NCI-H187 (cell line): ENCODE data around the gene FGGY.

Experiments
- DNase-seq, 2 experiments: peaks; one replicate each; lab custom pipeline; 2025; lab: John Stamatoyannopoulos, UW

Gene FGGY

DNA sequence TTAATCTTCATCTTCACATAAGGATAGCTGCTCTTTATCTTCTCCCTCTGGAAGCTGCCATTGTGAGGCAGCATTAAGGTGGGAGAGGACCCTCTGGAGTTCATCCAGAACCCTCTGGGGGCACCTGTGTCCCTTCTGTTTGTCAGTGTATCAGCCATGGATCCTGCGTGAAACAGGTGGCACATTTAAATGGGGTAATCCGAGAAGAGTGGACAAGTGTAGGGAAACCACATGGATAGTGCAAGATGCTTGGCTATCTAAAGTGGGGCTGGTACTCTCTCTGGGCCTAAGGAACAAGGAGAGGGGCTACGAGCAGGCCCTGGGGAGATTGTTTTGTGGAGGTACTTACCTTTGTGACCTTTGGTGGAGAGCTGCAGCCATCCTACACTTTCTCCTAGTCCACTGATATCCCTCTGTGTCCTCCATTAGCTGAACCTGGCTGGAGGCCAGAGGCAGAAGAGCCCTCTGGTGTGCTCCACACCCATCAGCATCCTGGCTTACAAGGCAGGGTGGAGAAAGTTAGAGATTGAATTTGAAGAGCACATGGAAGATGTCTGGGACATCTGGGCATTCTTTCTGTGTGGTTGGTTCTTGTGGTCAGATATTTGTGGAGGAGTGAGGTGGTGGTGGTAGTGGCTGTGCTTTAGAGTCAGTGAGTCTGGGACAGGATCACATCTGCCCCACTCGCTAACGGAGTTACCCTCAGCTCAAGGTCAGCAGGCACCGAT is 117.7 kb downstream of the FGGY start:
- DNase-seq: no peak

DNA sequence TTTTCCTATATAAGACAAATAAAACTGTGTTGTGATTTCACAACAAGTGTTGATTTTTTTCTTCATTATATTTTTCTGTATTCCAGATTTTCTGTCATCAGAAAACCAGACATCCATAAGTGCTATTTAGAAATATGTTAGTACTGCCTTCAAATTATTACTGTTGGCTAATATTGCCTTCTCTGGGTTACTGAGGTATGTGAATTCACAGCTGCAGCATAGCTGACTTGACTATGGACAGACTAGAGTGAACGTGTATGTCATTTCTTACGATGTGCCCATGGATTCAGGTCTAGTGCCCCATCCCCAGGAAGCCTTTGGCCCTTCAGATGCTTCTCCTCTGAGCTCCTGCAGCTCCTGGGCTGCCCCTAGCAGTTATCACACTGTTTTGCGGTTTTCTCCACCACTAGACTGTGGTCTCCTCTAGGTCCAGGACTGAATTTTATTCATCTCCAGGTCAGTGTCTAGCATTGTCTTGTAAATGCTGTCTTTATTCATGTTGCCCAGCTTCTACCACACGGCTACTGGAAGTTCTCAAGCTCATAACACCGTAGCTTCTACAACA is 118.5 kb downstream of the FGGY start:
- DNase-seq: no peak

DNA sequence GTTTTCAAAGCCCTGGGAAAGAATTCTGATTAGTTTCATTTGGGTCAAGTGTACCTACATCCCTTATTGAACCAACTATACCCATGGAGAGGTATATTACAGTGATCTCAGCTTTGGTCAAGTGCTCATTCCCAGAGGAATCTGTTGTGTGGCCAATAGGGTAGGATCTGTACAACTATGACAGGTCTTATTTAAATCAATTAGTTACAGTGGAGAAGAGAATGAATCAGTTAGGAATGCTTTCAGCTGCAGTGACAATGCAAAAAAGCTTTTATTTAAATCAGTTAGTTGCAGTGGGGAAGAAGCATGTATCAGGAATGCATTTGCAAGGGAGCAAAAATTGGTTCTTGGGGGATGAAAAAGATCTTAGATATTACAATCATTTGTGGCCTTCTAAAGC is 119.0 kb downstream of the FGGY start:
- DNase-seq: no peak

DNA sequence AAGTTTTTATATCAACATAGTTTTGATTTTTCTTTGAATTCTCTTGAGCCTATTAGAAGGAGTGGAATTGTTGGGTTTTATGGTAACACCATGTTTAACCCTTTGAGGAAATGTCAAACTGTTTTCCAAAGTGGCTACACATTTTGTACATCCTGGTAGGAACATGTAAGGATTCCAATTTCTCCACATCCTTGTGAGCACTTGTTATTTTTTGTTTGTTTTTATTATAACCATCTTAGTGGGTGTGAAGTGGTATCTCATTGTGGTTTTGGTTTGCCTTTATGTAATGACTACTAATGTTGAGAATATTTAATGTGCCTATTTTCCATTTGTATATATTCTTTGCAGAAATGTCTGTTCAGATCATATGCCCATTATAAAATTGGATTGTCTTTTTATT is 120.5 kb downstream of the FGGY start:
- no peak for DNase-seq

DNA sequence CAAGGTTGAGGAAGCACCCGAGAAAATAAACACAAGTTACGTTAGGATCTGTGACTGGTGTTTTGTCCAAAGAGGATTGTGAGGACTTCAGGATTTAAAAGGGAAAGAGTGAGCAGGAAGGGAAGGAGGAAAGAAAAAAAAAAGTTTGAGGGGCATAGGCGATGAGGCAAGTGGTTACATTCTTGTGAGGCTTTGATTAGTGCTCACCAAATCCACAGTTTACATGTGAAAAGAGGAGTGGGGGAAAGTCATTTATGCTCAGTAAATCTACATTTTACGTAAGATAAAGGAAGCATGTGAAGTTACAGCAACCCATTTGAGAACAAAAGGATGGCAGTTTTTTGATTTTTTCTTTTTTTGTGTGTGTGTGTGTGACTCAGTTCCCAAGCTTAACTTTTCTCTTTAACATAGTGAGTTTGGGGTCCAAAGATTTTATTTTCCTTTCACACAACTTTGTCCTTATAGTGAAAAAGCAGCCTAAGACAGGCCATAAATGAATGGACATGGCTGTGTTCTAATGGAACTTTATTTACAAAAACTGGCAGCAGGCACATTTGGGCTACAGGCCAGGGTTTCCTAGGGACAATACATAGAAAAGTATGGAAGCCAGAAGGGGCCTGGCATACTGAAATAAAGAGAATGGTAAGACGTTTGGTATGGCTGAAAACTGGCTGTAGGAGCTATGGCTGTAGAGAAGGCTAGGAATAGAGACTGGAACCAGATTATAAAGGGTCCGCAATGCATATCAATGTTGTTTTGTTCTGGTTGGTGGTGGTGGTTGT is 121.7 kb downstream of the FGGY start:
- DNase-seq: no peak

DNA sequence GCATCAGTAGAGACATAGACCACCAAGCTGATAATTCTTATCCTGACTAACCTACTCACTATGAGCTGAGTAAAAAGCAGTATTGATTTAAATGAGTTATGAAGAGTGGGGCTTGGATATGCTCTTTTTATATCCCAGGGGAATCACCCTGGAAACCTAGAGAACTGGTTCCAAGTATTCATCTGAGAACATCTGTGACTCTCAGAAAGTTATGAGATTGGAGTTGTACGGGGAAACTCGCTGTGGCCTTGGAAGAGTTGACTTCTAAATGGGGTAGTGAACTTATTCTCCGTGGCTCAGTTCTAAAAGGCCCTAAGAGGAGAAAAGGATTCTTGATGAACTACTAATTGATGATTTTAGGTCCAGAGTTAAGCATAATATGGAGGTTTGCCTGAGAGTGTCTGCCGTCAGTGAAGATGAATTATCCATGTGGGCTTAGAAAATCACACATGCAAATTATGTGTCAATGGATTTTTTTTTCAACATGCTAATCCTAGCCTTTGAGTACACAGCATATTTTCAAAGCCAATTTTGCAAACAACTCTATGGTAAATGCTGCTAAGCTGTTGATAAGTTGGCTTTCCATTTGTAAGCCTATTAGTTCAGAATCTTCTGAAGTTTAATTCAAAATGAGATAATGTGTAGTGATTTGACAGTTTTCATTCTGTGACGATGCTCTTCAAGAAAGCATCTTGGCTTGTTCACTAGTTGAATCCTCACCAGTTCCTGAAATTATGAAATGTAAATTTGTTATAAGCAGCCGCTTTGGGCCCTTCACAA is 122.7 kb downstream of the FGGY start:
- DNase-seq: no peak

DNA sequence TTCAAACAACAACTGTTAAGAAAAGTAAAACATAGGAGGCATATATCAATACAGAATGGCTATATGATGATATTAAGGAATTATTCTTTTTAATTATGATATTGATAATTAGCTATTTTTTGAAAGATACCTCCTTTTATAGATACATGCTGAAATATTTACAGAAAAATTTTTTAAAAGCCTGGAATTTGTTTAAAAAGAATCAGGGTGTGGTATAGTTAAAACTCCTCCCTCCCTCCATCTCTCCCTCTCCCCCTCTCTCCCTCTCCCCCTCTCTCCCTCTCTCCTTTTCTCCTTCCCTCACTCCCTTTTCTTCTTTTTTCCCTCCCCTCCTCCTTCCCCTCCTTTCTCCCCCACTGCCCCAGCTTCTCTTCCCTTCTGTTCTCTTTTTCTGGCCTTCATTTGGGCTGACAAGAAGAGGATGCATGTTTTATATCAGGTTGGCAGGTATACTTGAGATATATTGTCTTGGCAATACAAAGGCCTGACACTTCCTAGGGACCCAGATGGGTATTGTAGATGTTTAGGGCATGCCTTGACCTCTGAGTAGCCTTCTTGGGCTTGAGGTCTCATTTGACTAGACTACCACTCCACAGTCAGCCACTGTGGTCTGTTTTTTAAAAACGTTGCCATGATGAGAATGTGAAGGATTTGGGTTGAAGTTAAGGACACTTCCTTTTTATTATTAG is 124.5 kb downstream of the FGGY start:
- DNase-seq: no peak

DNA sequence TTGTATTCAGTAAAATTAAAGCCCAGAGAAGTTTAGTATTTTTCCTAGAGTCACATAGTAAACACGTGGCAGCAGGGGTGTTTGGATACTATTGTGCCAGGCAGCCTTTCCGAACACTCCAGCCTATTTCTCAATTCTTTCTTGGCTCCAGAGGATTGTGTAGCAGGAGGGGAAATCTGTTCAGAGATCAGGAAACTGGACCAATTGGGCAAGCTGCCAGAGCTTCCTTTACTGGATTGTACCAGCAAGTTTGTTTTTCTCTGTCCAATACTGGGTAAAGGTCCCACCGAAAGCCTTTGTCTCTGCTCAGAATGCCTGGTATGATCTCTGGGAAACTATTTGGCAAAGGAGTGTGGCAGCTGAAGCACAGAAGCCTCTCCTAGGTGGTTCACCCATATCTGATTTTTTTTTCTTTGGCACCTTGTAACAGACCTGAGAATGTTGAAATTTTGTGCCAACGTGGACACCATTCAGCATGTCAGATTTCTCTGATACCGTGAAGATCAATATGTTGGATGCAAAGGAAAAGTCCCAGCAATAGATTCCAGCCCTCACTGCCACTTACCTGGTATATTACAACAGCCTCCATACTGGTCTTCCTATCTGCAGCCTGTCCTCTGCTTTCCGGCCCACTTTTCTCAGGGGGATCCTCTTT is 126.2 kb downstream of the FGGY start:
- no peak for DNase-seq

DNA sequence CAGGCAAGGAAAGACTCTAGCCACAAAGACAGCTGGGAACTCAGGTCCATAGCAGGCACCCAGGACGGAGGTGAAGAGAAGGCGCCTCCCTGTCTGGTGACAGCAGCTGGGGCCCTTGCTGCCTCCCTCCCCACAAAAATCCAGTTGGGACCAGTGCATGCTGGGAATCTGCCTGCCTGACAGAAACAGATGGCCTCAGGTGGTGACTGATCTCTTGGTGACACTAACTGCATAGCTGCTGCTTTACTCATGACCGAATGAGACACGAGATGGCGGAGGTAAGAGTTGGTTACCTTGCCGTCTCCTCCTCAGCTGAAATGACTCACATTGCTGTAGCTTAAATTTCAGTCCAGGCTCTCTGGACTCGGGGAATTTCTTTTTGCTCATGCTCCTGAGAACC is 130.3 kb downstream of the FGGY start:
- no peak for DNase-seq

DNA sequence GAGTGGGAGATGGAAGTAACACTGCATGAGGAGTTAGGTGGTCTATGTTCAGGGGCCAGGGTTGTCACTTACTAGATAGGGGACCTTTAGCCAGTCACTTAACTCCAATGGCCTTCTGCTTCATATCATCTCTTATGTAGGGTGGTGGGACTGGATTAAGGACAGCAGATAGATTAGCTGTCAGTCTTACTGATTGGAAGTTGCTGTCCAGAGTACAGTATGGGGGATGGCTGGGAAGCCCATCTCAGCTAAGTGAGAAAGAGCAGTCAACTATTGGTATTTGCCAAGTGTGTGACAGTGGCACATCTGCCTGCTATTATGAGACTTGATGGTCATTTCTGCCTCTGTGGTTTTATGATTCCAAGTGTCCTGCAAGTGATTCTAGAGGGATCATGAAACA is 130.9 kb downstream of the FGGY start:
- no peak for DNase-seq

DNA sequence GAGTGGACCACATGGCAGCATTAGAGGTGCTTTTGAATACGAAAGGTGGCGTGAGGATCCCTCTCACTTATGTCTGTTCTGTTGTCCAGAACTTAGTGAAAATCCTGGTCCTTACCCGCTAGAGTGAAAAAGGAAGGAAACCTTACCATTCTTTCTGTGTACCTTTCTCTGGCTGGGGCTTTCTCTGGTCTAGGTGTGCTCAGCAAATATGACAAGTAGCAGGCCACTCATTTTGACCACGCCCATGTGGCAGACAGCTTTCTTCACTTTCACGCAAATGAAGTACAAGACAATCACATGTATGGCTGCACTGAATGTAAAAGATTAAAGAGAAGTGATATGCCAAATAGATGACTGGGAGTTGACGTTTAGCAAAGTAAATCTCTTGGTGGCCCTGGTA is 131.9 kb downstream of the FGGY start:
- no peak for DNase-seq

DNA sequence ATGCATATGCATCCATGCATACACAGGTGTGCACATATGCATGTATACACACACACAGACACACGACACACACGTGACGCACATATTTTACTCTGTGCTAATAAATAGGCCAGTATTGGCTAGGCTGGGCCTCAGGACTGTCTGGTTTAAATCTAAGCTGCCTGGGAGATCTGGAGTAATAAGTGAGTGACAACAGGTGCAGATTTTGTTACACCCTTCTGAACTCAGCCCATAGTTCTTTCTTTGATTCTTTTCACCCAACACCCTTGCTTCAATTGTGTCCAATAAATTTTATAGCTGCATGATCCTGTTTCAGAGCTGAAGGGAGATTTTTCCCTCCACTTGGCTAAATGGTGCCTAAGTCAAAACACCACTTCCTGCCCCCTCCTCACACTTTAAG is 132.8 kb downstream of the FGGY start:
- DNase-seq: no peak

DNA sequence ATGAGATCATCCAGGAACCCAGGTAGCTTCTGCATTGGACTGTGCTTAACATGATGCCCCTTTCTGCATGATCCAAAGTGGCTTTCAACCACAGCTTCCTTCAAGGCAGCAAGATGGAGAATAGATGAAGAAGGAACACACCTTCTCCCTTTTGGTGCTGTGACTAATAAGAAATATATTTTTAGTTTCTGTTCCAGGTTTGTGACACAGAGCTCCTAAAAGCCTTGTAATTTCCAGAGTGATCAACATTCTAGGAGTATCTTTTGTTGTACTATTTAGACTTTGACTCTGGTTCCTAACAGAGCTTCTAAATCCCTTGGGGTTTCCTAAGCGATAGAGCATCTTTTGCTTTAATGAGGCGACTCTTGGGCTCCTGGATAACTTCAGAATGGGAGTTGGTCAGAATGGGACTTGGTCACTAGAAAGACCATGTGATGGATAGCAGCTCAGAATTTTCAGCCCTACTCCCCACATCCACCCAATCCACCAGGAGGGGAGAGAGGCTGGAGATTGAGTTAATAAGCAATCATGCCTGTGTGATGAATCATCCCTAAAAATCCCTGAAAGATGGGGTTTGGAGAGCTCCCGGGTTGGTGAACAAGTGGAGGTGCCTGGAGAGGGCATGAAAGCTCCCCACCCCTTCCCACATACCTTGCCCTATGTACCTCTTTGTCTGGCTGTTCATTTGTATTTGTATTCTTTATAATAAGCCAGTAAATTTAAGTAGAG is 134.8 kb downstream of the FGGY start:
- DNase-seq: no peak

DNA sequence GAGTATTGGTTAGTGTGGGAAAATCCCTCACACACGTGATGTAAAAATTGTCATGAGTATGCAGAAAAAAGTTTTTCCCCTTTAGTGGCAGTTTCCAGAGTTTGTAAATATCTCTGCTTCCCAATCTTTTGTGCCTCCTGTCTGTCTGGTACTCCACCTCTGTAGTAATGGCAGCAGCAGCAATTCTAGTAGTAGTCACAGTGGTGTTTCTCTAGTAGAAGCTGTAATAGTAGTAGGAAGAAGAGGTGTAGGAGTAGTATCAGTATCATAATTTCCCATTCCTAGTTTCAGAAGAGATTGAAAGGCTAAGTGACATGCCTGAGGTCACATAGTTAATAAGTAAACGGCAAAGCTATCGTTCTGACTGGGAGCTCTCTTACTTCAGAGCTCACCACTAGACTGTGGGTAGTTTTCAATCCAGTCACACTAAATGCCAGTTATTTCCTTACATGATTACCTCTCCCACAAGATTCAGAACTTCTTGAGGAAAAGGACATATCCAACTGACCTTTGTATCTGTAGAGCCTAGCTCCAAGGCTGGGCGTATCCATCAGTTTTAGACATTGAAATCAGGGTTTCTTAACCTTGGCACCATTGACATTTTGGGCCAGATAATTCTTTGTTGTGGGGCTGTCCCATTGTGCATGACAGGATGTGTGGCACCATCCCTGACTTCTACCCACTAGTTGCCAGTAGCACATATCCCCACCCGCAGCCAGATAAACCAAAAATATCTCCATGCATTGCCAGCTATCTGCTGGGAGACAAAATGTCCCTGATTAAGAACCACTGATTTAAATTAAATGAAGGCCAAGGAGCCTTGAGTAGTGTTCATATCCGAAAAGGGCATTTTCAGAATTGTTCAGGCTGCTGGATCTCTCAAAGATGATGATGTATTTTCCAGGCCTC is 135.9 kb downstream of the FGGY start:
- DNase-seq: no peak

DNA sequence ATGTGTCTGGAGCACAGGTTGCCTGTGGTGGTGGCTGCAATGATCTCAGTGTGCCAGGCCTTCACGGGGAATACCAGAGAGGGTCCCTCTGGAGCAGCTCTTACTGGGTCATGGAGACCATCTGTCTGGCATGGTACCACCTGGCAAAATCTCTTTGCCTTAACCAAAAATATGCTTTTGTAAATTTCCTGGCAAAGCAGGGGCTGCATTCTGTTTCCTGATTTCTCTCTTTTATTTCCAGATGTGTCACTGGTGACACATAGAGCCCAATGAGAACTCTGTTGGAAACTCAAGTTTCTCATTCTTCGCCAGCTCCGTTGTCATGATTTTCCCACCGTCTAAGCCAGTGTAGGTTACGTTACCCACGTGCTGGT is 136.5 kb downstream of the FGGY start:
- DNase-seq: no peak

DNA sequence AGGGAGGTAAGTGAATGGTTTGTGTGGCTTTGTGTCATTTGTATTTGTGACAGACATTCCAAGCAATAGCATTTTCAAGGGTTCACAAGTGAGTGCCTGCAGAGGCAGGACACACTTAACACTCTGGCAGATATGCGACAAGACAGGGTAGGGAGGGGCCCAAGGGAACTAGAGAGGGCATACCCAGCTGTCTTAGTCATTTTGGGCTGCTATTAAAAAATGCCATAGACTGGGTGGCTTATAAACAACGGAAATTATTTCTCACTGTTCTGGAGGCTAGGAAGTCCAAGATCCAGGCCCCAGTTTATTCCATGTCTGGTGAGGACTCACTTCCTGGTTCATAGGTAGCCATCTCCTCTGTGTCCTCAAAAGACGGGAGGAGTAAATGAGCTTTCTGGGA is 137.4 kb downstream of the FGGY start:
- DNase-seq: no peak

DNA sequence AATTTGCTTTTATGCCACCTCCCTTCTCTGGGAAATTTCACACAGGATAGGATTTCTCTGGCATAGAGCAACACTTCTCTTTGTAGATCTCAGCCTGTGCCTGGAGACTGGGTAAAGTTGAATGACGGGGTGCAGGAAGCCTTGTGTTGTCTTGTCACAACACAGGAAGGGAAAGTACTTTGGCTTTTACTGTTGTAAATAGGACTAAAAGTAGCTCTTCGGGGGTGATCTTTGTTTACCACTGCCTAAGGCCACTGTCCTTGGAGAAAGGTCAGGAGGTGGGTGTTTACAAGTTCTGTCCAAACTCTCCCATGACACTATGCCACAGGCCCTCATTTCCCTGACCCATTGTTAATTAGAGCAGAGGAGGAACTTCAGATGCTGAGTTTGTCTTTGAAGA is 139.7 kb downstream of the FGGY start:
- DNase-seq: no peak

DNA sequence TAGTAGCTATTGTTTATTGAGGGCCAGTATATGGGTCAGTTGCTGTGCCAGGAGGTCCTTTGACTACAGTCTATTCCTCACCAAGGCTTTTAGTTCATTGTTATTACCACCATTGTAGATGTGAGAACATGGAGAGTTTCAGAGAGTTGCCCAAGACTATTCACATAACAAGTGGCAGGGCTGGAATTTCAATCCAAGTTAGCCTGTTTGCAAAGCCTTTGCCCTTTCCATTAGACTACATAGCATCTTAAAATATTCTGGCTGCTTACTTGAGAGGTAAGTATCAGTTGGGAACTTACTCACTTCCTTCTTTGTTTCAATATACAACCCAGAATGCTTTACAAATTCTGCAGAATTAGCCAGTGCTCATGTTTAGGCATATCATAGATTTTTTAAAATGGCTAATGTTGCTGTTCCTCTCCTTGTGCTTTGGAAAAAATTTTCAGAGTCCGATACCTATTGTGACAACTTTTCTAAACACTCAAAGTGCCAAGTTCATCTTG is 141.2 kb downstream of the FGGY start:
- DNase-seq: no peak

DNA sequence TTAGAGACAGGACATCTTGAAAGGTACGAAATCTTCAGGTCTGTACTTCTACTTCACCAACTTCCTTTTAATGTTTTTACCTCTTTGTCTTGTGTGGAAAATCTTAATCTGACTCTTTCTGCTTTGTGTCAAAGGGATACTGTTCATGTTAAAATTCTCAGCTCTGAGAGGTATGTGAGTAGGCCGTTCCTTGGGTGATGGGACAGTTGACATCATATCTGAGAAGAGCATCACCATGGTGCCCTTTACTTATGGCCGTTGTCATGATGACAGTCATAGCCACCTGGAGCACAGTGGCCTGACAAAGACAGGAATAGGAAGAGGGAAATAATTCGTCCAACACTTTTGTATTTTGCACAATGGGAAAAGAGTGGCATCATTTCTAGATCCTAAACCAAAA is 145.6 kb downstream of the FGGY start:
- no peak for DNase-seq

DNA sequence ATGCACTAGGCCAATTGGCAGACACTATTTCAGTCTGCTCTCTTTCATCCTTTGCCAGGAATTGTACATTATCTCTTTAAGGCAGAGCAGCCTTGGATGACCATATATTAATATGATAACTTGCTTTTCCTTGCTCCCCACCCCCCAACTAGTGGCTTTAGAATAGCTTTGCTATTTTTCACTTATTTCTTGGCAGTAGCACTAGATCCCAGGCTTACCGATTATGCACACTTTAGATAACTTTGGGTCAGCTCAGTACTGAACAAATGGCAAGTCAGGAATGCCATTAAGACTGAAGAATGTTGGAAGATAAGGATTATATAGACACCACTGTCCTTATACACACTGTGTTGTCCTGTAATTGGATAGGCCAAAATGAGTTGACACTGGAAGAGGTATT is 146.4 kb downstream of the FGGY start:
- no peak for DNase-seq
